Trophoblast cell (in vitro differentiated cells and primary cell): ENCODE results near the gene NOS1AP.
"Not testable (repeated sequence)": the region's sequence is repeated elsewhere in the genome, so short reads cannot be mapped to it uniquely, and the experiment has no call there.

ENCODE experiments used
- DNase-seq, 2 donors: peaks; one replicate each; pipeline ENCODE4 v3.0.0-alpha.2; 2016
- H2AFZ ChIP-seq: 2 replicates; pipeline ENCODE4 v1.6.1; 2013; ENCODE audit warnings: low read length, moderate library complexity, mild to moderate bottlenecking; ENCODE audit not compliant: insufficient read depth, poor library complexity
- H2AK5ac ChIP-seq: 2 replicates; pipeline ENCODE4 v1.6.1; 2013; ENCODE audit warnings: mild to moderate bottlenecking, low read length
- H2BK120ac ChIP-seq: 2 replicates; pipeline ENCODE4 v1.6.1; 2013; ENCODE audit warnings: low read length, mild to moderate bottlenecking, moderate library complexity; ENCODE audit not compliant: insufficient read depth, poor library complexity
- H2BK12ac ChIP-seq: 2 replicates; pipeline ENCODE4 v1.6.1; 2013; ENCODE audit warnings: mild to moderate bottlenecking, low read length, moderate library complexity
- H2BK5ac ChIP-seq: 2 replicates; pipeline ENCODE4 v1.6.1; 2013; ENCODE audit warnings: low read length, low read depth, moderate library complexity, mild to moderate bottlenecking; ENCODE audit not compliant: poor library complexity
- H3K14ac ChIP-seq: 2 replicates; pipeline ENCODE4 v1.6.1; 2013; ENCODE audit warnings: mild to moderate bottlenecking, low read length
- H3K18ac ChIP-seq: 2 replicates; pipeline ENCODE4 v1.6.1; 2013; ENCODE audit warnings: mild to moderate bottlenecking, low read length
- H3K23ac ChIP-seq: 2 replicates; pipeline ENCODE4 v1.6.1; 2013; ENCODE audit warnings: low read length
- H3K27ac ChIP-seq: 2 replicates; pipeline ENCODE4 v1.5.1; 2013; ENCODE audit warnings: low read depth, mild to moderate bottlenecking, inconsistent platforms, low read length, moderate library complexity
- H3K27me3 ChIP-seq: 2 replicates; pipeline ENCODE4 v1.6.1; 2013; ENCODE audit warnings: inconsistent platforms, mild to moderate bottlenecking, low read length, moderate library complexity; ENCODE audit not compliant: insufficient read depth
- H3K36me3 ChIP-seq, 2 experiments: 1 replicate in 1 of 2; 2 replicates in 1 of 2; pipeline ENCODE4 v1.6.1; 2013; ENCODE audit warnings: low read length in 2 of 2, mild to moderate bottlenecking in 2 of 2, moderate library complexity in 1 of 2; ENCODE audit not compliant: insufficient read depth in 2 of 2, control insufficient read depth in 1 of 2
- H3K4ac ChIP-seq: 2 replicates; pipeline ENCODE4 v1.6.1; 2013; ENCODE audit warnings: low read depth, mild to moderate bottlenecking, low read length, moderate library complexity
- H3K4me1 ChIP-seq, 2 experiments: 1 replicate in 1 of 2; 2 replicates in 1 of 2; pipeline ENCODE4 v1.6.1; 2013; ENCODE audit warnings: low read length in 2 of 2, mild to moderate bottlenecking in 2 of 2, moderate library complexity in 1 of 2; ENCODE audit not compliant: insufficient read depth in 2 of 2, control insufficient read depth in 1 of 2
- H3K4me2 ChIP-seq: 2 replicates; pipeline ENCODE4 v1.6.1; 2013; ENCODE audit warnings: inconsistent platforms, mild to moderate bottlenecking, low read length, moderate library complexity
- H3K4me3 ChIP-seq: 2 replicates; pipeline ENCODE4 v1.5.1; 2013; ENCODE audit warnings: mild to moderate bottlenecking, low read depth, low read length, inconsistent platforms
- H3K79me1 ChIP-seq: one replicate; pipeline ENCODE4 v1.6.1; 2013; ENCODE audit warnings: low read length
- H3K79me2 ChIP-seq: 2 replicates; pipeline ENCODE4 v1.6.1; 2013; ENCODE audit warnings: low read length, mild to moderate bottlenecking; ENCODE audit not compliant: control insufficient read depth, insufficient read depth, poor library complexity
- H3K9ac ChIP-seq: 2 replicates; pipeline ENCODE4 v1.6.1; 2013; ENCODE audit warnings: mild to moderate bottlenecking, low read length
- H3K9me3 ChIP-seq: 2 replicates; pipeline ENCODE4 v1.6.1; 2013; ENCODE audit warnings: low read depth, mild to moderate bottlenecking, control low read depth, inconsistent platforms, low read length; ENCODE audit not compliant: insufficient read depth
- H4K12ac ChIP-seq: 2 replicates; pipeline ENCODE4 v1.6.1; 2013; ENCODE audit warnings: low read depth, mild to moderate bottlenecking, low read length, moderate library complexity
- H4K8ac ChIP-seq: 2 replicates; pipeline ENCODE4 v1.6.1; 2013; ENCODE audit warnings: low read depth, mild to moderate bottlenecking, low read length, moderate library complexity
- H4K91ac ChIP-seq: one replicate; pipeline ENCODE4 v1.6.1; 2013; ENCODE audit warnings: low read depth, mild to moderate bottlenecking, low read length, moderate library complexity
- WGBS: extraction: QIAGEN DNeasy Blood & Tissue Kit; methylation state at CpG from one replicate; pipeline ENCODE4 v1.1.7; 2013; ENCODE audit warnings: missing lambda C conversion rate; ENCODE audit not compliant: insufficient read length, insufficient coverage; ENCODE audit errors: extremely low coverage; 5-methylcytosine and 5-hydroxymethylcytosine counted together

The NOS1AP gene

DNA sequence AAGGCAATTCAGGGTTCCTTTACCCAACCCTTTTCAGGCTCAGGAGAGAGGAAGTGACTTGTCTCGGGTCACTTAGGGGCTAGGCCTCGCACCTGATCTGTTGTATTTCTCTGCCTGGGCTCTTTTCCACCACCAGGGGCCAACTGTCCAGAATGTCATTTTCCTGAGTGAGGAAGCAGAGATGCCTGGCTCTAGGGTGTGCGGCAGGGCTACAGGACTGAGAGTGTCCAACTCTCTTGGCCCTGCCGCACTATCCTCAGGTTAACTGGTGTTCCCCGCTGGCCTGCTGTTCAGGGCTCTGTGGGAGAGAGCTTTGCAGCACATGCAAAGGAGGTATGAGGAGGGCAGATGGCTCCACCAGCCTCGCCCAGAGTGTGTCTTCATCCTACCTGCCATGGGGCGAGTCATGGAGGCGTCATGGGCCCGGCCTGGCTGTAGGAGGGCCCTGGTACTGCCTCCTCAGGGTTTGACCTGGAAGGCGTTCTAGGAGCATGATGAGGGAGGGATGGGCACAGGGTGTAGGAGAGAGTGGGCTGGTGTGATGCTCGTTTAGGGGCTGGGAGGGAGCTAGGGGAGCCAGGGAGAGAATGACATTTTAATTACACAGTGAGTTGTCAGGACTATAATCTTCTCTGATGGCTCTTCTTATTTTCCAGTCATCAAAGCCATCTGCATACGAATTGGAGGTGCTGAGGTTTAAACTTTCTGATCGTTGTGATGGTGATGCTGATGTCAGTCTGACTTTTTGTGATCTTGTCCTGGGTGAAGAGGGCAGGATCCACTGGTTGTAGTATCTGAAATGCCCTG is 128.3 kb downstream of the NOS1AP start:
- peak overlapping the region; percentile 51 for H2AK5ac ChIP-seq
- H2BK12ac ChIP-seq, result no peak overlapping the region
- no peaks in the 10 kb centered on the region for H3K9me3 ChIP-seq
- H2AFZ ChIP-seq, result no peak overlapping the region
- no peak overlapping the region for H3K4ac ChIP-seq
- H4K8ac ChIP-seq, result no peak overlapping the region
- WGBS, result no CpG with 5 or more reads among the region's 13 CpGs
- no peak overlapping the region for H3K14ac ChIP-seq
- no peak overlapping the region for H2BK120ac ChIP-seq
- H3K4me3 ChIP-seq, result peak overlapping the region; percentile 5
- H3K4me2 ChIP-seq, result no peak overlapping the region
- no peaks in the 10 kb centered on the region for H3K79me1 ChIP-seq
- no peak overlapping the region for H4K12ac ChIP-seq
- no peaks in the 10 kb centered on the region for H3K27me3 ChIP-seq
- no peak overlapping the region for H4K91ac ChIP-seq
- no peak overlapping the region for H3K23ac ChIP-seq
- no peak for DNase-seq
- no peaks in the 10 kb centered on the region for H3K79me2 ChIP-seq
- no peak overlapping the region for H3K9ac ChIP-seq
- no peak overlapping the region for H3K27ac ChIP-seq
- no peaks in the 10 kb centered on the region for H3K36me3 ChIP-seq
- peak overlapping the region; percentile 46 for H3K18ac ChIP-seq
- H3K4me1 ChIP-seq, result peaks cover 0 to 5% of the 10 kb centered on the region in 2 experiments
- no peak overlapping the region for H2BK5ac ChIP-seq

DNA sequence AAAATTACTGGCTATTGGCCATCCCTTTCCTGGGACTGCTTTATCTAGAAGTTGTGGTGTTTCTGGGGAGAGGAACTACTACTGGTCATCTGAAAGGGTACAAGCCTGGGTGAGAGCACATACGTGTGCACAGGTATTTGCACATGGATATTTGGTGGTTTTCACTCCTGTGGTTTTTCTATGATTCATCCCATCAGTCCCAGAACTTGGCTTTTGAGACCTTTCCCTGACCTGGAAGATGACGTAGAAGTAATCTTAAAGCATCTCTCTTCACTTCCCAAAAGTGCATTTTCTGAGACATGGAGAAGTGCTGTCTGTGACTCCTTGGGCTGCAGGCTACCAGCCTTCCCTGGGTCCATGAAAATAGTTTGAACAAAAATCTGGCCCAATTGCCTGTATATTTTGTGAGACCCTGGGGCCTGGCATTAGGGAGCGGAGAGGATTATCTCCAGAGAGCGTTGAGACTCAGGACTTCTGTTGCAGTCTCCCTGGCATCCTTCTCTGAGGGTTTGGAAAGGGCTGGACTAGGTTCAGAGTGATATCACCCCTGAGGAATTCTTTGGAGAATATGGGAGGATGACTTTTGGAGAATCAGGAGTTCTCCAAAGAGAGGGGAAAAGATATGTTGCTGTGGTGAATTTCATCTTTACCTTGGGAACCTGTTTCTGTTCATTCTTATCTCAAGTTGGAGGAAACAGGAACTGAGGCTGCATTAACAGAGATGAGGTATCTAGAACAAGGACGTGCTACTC is 130.8 kb downstream of the NOS1AP start:
- no peaks in the 10 kb centered on the region for H3K36me3 ChIP-seq
- H2BK12ac ChIP-seq, result no peak overlapping the region
- no peak overlapping the region for H3K4ac ChIP-seq
- no peak overlapping the region for H2AK5ac ChIP-seq
- H3K79me2 ChIP-seq, result no peaks in the 10 kb centered on the region
- no CpG with 5 or more reads among the region's 5 CpGs for WGBS
- H3K23ac ChIP-seq, result no peak overlapping the region
- H4K12ac ChIP-seq, result no peak overlapping the region
- no peaks in the 10 kb centered on the region for H3K9me3 ChIP-seq
- no peak overlapping the region for H4K91ac ChIP-seq
- H3K4me1 ChIP-seq, result peaks cover 0 to 3% of the 10 kb centered on the region in 2 experiments
- H3K9ac ChIP-seq, result no peak overlapping the region
- no peak overlapping the region for H2BK120ac ChIP-seq
- no peak for DNase-seq
- no peak overlapping the region for H3K4me2 ChIP-seq
- H3K4me3 ChIP-seq, result no peak overlapping the region
- H3K14ac ChIP-seq, result no peak overlapping the region
- no peak overlapping the region for H2BK5ac ChIP-seq
- no peak overlapping the region for H4K8ac ChIP-seq
- no peaks in the 10 kb centered on the region for H3K79me1 ChIP-seq
- H3K18ac ChIP-seq, result no peak overlapping the region
- H3K27ac ChIP-seq, result no peak overlapping the region
- no peak overlapping the region for H2AFZ ChIP-seq
- no peaks in the 10 kb centered on the region for H3K27me3 ChIP-seq

DNA sequence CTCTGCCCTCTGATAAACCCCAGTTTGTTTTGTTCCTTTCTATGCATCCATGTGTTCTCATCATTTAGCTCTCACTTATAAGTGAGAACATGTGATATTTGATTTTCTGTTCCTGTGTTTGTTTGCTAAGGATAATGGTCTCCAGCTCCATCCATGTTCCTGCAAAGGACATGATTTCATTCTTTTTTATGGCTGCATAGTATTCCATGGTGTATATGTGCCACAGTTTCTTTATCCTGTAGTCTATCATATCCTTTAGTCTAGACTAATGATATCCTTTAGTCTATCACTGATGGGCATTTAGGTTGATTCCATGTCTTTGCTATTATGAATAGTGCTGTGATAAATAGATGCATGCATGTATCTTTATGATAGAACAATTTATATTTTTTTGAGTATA is 131.6 kb downstream of the NOS1AP start:
- H3K27ac ChIP-seq, H3K4me2 ChIP-seq, H2BK5ac ChIP-seq, H3K4me3 ChIP-seq, H2BK12ac ChIP-seq, H2AK5ac ChIP-seq, H3K23ac ChIP-seq, H3K4ac ChIP-seq, H2AFZ ChIP-seq, H4K8ac ChIP-seq, H2BK120ac ChIP-seq, H4K12ac ChIP-seq, H3K27me3 ChIP-seq, H3K9ac ChIP-seq, H3K79me1 ChIP-seq, DNase-seq, H4K91ac ChIP-seq, H3K14ac ChIP-seq, H3K9me3 ChIP-seq, H3K4me1 ChIP-seq, H3K79me2 ChIP-seq, H3K36me3 ChIP-seq, H3K18ac ChIP-seq: not testable (repeated sequence)

DNA sequence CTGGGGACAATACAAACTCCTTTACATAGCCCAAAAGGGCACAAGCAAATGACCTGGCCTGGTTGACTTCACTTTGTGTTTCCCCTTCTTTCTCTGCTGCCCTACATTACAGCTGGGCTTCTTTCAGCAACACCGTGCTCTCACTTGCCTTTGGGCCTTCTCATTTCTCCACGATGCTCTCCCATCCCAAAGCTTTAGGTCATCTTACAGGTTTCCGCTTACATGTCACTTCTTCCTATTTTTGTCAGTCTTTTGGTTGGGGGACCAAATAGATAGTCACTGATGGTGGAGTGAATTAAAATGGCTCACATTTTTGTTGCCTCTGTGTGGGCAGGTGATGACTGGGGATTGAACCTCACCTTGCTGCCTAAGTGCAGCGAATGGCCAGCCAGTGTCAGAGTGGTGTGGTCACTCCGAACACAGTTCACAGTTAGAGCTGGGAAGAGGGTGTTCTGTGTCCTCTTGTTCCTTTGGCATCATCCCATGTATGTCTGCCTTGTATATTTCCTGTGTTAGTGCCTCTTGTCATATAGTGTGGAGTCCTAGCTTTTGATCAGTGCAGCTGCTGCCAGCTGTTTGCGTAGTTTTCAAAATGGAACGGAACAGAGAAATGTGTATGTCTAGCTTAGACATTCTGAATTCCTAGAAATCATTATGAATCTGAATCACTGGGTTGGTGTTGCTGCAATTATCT is 134.8 kb downstream of the NOS1AP start:
- no peak overlapping the region for H2BK120ac ChIP-seq
- no peak overlapping the region for H2BK12ac ChIP-seq
- H3K4me1 ChIP-seq, result peaks cover 0 to 4% of the 10 kb centered on the region in 2 experiments
- no peak overlapping the region for H2BK5ac ChIP-seq
- no CpG with 5 or more reads among the region's 7 CpGs for WGBS
- no peaks in the 10 kb centered on the region for H3K79me2 ChIP-seq
- H4K91ac ChIP-seq, result no peak overlapping the region
- DNase-seq, result no peak
- H3K23ac ChIP-seq, result no peak overlapping the region
- H3K14ac ChIP-seq, result no peak overlapping the region
- H3K27ac ChIP-seq, result no peak overlapping the region
- H3K27me3 ChIP-seq, result no peaks in the 10 kb centered on the region
- H3K4ac ChIP-seq, result no peak overlapping the region
- no peak overlapping the region for H2AFZ ChIP-seq
- no peak overlapping the region for H2AK5ac ChIP-seq
- no peak overlapping the region for H3K9ac ChIP-seq
- H4K12ac ChIP-seq, result no peak overlapping the region
- H3K4me2 ChIP-seq, result no peak overlapping the region
- no peaks in the 10 kb centered on the region for H3K9me3 ChIP-seq
- no peak overlapping the region for H4K8ac ChIP-seq
- H3K18ac ChIP-seq, result no peak overlapping the region
- H3K4me3 ChIP-seq, result no peak overlapping the region
- no peaks in the 10 kb centered on the region for H3K79me1 ChIP-seq
- no peaks in the 10 kb centered on the region for H3K36me3 ChIP-seq
